ENCODE results near the gene NGEF.

NGEF gene

DNA sequence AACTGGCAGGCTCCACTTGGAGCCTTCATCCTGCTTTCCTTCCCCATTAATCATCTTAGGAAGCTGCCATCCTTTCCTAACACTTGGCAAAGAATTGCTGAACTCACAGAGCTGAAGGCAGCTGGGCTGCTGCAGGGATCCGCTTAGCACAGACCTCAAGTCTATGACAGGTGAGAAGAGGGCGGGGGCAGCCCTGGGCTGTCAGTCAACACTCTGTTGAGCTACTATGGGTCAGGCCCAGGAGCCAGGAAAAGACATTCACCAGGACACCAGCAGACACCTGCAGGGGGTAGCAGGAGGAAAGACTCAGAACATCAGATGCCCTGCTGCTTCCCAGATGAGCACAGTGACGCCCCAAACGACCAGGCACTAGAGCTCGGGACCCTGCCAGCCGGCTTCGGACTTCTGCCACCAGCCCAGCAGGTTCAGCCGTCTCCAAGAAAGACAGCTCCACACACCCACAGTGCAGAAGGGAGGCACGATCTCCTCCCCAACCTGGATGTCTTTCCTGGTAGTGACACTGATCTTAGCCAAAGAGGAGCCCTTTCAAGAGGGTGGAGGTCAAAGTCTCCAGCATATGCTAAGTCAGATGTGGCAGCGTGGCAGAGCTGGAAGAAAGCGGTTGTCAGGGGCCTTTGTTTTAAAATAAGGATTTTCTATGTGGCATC lies 87.8 kb downstream of the NGEF start:
- no peak for TF ChIP-seq CTCF (IDR thresholded peaks at IDR 0.05; ENCODE audit: low read length, missing control alignments)
- H3K4me3 ChIP-seq (replicated peaks; ENCODE audit: low read depth, low read length), result no peak overlapping the region
- DNase-seq (ENCODE audit: low read depth), result no peak

GRCh38 chr2:232924433-232924832 lies 88.6 kb downstream of the NGEF start:
- TF ChIP-seq CTCF (IDR thresholded peaks at IDR 0.05; ENCODE audit: low read length, missing control alignments), result no peak
- no peak overlapping the region for H3K4me3 ChIP-seq (replicated peaks; ENCODE audit: low read depth, low read length)
- no peak for DNase-seq (ENCODE audit: low read depth)

- no peak overlapping the region for H3K4me3 ChIP-seq (replicated peaks; ENCODE audit: low read depth, low read length)
- DNase-seq (ENCODE audit: low read depth), result no peak
- TF ChIP-seq CTCF (IDR thresholded peaks at IDR 0.05; ENCODE audit: low read length, missing control alignments), result no peak
Observed at GRCh38 chr2:232920760-232921159, 92.3 kb downstream of the NGEF start.

GRCh38 chr2:232920055-232920454 lies 93.0 kb downstream of the NGEF start:
- TF ChIP-seq CTCF (IDR thresholded peaks at IDR 0.05; ENCODE audit: low read length, missing control alignments), result no peak
- no peak for DNase-seq (ENCODE audit: low read depth)

GRCh38 chr2:232919141-232919540 lies 93.9 kb downstream of the NGEF start:
- TF ChIP-seq CTCF (IDR thresholded peaks at IDR 0.05; ENCODE audit: low read length, missing control alignments), result no peak
- H3K4me3 ChIP-seq (replicated peaks; ENCODE audit: low read depth, low read length), result no peak overlapping the region
- no peak for DNase-seq (ENCODE audit: low read depth)

More at GRCh38 chr2:232920055-232920454, 93.0 kb downstream of the NGEF start:
- no peak overlapping the region for H3K4me3 ChIP-seq (replicated peaks; ENCODE audit: low read depth, low read length)

DNA sequence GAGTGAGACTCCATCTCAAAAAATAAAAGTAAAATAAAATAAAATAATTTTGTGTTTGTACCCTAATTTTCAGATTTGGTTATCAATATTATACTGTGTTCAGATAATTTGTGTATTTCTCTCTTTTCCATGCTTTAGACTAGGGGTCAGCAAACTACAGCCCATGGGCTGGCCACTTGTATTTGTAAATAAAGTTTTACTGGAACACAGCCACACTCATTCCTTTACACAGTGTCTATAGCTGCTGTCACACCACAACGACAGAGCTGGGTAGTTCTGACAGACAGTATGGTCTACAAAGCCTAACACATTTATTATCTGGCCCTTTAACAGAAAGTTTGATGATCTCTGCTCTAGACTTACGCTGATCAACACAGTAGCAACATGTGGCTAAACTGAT lies 99.2 kb downstream of the NGEF start:
- TF ChIP-seq CTCF (IDR thresholded peaks at IDR 0.05; ENCODE audit: low read length, missing control alignments), result no peak
- DNase-seq (ENCODE audit: low read depth), result no peak

DNA sequence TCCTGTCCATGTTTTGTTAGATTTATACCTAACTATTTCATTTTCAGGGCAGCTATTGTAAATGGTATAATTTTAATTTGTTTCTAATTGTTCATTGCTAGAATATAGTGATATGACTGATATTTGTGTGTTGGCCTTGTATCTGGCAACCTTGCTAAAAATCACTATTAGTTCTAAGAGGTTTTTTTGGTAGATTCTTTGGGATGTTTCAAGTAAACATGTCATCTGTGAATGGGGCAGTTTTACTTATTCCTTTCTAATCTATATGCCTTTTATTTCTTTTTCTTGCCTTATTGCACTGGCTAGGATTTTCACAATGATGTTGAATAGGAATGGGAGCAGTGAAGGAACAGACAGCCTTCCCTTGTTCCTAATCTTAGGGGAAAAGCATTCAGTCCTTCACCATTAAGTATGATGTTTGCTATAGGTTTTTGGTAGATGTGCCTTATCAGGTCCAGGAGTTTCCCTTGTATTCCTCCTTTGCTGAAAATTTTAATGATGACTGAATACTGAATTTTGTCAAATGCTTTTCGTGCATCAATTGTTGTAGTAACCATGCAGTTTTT lies 101.3 kb downstream of the NGEF start:
- DNase-seq (ENCODE audit: low read depth), result no peak
- TF ChIP-seq CTCF (IDR thresholded peaks at IDR 0.05; ENCODE audit: low read length, missing control alignments), result no peak
- H3K4me3 ChIP-seq (replicated peaks; ENCODE audit: low read depth, low read length), result no peak overlapping the region

More for the DNA sequence above, 99.2 kb downstream of the NGEF start:
- no peak overlapping the region for H3K4me3 ChIP-seq (replicated peaks; ENCODE audit: low read depth, low read length)
